ENCODE data around the gene DUS3L.
A peak's percentile ranks its signal among the peaks of the same experiment; 100 is the strongest.

The DUS3L gene

GRCh38 chr19:5827342-5827890, 36.5 kb upstream of the DUS3L start:
- Mint-ChIP-seq H3K9me3 (no peaks in the 10 kb centered on the region), H3K27me3 (ENCODE audit: low read depth) (peaks cover 3% of the 10 kb centered on the region), H3K27ac (peak overlapping the region; percentile 85), H3K4me3 (peak overlapping the region; percentile 79), H3K36me3 (ENCODE audit: low read depth) (no peaks in the 10 kb centered on the region), H3K4me1 (ENCODE audit: low read depth) (peaks cover 6% of the 10 kb centered on the region)

DNA sequence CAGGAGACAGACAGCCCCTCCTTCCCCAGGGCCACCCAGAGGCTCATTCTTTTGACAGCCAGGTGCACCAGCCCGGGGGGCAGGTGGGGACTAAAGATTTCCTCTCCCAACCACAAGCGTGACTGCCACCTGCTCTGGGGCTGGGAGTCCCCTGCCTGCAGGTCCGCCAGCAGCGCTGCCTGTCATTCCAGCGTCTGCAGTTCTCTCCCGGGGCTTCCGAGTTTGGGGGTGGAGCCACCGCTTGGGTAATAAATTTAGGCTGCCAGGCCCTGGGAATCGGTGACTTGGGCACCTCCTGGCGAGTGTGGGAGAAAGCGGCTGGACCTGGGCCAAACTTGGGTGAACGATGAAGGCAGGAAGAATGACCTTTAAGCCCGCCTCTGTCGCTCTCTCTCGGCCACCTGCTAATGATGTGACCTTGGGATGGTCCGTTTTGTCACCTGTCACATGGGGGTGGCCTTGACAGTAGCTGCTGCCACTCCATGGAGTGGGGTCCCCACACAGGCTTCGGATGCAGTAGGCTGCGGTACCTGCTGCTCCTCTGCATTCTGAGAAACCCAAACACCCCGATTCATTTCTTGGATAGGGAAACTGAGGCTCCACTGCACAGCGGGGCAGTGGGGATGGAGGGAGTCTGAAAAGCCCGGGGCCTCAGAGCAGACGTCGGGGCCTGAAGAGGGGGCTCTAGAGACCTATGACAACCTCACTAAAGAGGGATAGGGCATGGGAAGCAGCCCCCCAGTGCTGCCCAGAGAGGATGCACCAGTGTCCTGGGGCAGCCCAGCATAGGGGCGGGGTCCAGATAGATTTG, 35.8 kb upstream of the DUS3L start:
- Mint-ChIP-seq H3K4me1 (ENCODE audit: low read depth) (peaks cover 6% of the 10 kb centered on the region), H3K36me3 (ENCODE audit: low read depth) (no peaks in the 10 kb centered on the region), H3K9me3 (no peaks in the 10 kb centered on the region)

GRCh38 chr19:5825178-5825577, 34.2 kb upstream of the DUS3L start:
- Mint-ChIP-seq H3K4me3 (no peak overlapping the region), H3K9me3 (no peaks in the 10 kb centered on the region), H3K4me1 (ENCODE audit: low read depth) (peaks cover 6% of the 10 kb centered on the region), H3K36me3 (ENCODE audit: low read depth) (no peaks in the 10 kb centered on the region), H3K27me3 (ENCODE audit: low read depth) (peaks cover 3% of the 10 kb centered on the region), H3K27ac (no peak overlapping the region)

More for the DNA sequence above, 35.8 kb upstream of the DUS3L start:
- peak overlapping the region; percentile 79 for H3K4me3 Mint-ChIP-seq
- peak overlapping the region; percentile 85 for H3K27ac Mint-ChIP-seq
- H3K27me3 Mint-ChIP-seq (ENCODE audit: low read depth), result peaks cover 3% of the 10 kb centered on the region

- no peak overlapping the region for H3K4me3 Mint-ChIP-seq
- H3K27ac Mint-ChIP-seq, result no peak overlapping the region
- no peaks in the 10 kb centered on the region for H3K9me3 Mint-ChIP-seq
- H3K27me3 Mint-ChIP-seq (ENCODE audit: low read depth), result peaks cover 3% of the 10 kb centered on the region
- no peaks in the 10 kb centered on the region for H3K36me3 Mint-ChIP-seq (ENCODE audit: low read depth)
- H3K4me1 Mint-ChIP-seq (ENCODE audit: low read depth), result peaks cover 6% of the 10 kb centered on the region
Observed at GRCh38 chr19:5824751-5825150, 33.8 kb upstream of the DUS3L start.

DNA sequence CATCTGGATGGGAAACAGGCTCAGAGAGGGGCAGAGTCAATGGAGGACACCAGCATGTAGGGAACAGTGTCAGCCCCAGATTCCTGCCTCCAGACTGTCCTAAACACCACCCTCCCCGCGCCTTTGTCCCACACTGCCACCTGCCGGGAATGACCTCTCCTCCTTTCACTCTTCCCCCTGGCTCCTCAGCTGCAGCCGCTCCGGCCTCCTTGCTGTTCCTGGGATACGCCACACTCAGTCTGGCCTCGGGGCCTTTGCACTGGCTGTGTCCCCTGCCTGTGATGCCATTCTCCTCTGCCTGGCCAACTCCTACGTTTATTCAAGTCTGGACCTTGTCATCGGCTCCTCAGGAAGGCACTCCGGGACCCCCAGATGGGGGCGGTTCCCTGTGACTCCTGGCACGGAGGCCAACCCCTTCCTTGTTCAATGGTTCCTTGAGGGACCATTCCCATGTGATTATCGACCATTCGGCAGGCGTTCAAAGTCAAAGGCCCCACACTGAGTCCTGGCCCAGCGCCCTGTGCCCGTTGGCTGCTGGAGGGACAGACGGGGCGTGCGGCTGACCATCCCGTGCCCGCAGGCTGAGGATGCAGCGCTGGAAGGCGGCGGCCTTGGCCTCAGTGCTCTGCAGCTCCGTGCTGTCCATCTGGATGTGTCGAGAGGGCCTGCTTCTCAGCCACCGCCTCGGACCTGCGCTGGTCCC, 32.8 kb upstream of the DUS3L start:
- H3K4me3 Mint-ChIP-seq, result no peak overlapping the region
- peaks cover 3% of the 10 kb centered on the region for H3K27me3 Mint-ChIP-seq (ENCODE audit: low read depth)
- H3K36me3 Mint-ChIP-seq (ENCODE audit: low read depth), result no peaks in the 10 kb centered on the region
- H3K4me1 Mint-ChIP-seq (ENCODE audit: low read depth), result peaks cover 6% of the 10 kb centered on the region
- H3K9me3 Mint-ChIP-seq, result no peaks in the 10 kb centered on the region
- H3K27ac Mint-ChIP-seq, result no peak overlapping the region

GRCh38 chr19:5822181-5822844, 31.4 kb upstream of the DUS3L start:
- no peaks in the 10 kb centered on the region for H3K9me3 Mint-ChIP-seq
- peaks cover 3% of the 10 kb centered on the region for H3K4me1 Mint-ChIP-seq (ENCODE audit: low read depth)
- no peak overlapping the region for H3K27ac Mint-ChIP-seq
- H3K27me3 Mint-ChIP-seq (ENCODE audit: low read depth), result peaks cover 3% of the 10 kb centered on the region
- no peak overlapping the region for H3K4me3 Mint-ChIP-seq
- H3K36me3 Mint-ChIP-seq (ENCODE audit: low read depth), result no peaks in the 10 kb centered on the region

GRCh38 chr19:5821521-5822180, 30.7 kb upstream of the DUS3L start:
- H3K9me3 Mint-ChIP-seq, result no peaks in the 10 kb centered on the region
- no peak overlapping the region for H3K27ac Mint-ChIP-seq
- no peak overlapping the region for H3K4me3 Mint-ChIP-seq
- no peaks in the 10 kb centered on the region for H3K4me1 Mint-ChIP-seq (ENCODE audit: low read depth)
- no peaks in the 10 kb centered on the region for H3K36me3 Mint-ChIP-seq (ENCODE audit: low read depth)
- no peaks in the 10 kb centered on the region for H3K27me3 Mint-ChIP-seq (ENCODE audit: low read depth)

DNA sequence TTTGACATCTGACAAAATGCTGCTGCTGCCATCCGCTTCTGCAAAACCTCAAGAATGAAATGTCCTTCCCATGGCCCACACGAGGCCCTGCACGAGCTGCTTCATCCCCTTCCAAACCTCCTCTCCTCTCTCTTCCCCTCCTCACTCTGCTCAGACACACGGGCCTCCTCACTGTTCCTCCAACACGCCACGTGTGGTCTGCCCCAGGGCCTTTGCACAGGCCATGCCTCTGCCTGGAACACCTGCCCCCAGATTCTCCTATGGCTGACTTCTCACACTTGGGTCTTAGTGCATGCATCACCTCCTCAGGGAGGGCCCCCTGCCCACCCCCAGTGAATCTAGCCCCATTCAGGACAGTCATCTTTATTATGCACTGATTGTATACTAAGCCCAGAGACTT, 29.8 kb upstream of the DUS3L start:
- H3K4me3 Mint-ChIP-seq, result no peak overlapping the region
- H3K27me3 Mint-ChIP-seq (ENCODE audit: low read depth), result no peaks in the 10 kb centered on the region
- H3K4me1 Mint-ChIP-seq (ENCODE audit: low read depth), result no peaks in the 10 kb centered on the region
- no peaks in the 10 kb centered on the region for H3K9me3 Mint-ChIP-seq
- no peak overlapping the region for H3K27ac Mint-ChIP-seq
- no peaks in the 10 kb centered on the region for H3K36me3 Mint-ChIP-seq (ENCODE audit: low read depth)

DNA sequence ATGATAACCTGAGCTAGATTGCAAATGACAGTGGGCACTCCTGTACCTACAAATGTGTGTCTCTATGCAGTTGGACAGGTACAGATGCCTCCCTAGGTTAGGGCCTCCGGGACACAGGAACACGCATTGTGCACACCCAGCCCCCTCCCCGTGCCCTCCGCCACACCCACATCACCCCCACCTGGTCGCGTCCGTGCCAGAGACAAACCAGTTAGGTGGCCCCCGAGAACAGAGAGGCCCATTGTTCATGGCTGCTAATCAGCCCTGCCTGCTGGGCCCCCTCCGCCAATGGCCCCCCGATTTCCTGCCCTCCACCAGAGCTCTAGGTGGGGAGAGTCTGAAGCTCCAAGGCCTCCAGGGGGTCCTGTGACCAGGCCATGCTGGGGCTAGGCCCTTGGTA, 27.6 kb upstream of the DUS3L start:
- H3K4me3 Mint-ChIP-seq, result no peak overlapping the region
- H3K27me3 Mint-ChIP-seq (ENCODE audit: low read depth), result no peaks in the 10 kb centered on the region
- H3K9me3 Mint-ChIP-seq, result no peaks in the 10 kb centered on the region

DNA sequence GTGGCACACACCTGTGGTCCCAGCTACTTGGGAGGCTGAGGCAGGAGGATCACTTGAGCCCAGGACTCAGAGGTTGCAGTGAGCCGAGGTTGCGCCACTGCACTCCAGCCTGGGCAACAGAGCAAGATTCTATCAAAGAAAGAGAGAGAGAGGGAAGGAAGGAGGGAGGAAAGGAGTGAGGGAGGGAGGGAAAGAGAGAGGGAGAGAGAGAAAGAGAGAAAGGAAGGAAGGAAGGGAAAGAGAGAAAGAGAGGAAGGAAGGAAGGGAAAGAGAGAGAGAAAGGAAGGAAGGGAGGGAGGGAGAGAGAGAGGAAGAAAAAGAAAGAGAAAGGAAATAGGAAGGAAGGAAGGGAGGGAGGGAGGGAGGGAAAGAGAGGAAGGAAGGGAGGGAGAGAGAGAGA, 26.3 kb upstream of the DUS3L start:
- Mint-ChIP-seq H3K36me3 (ENCODE audit: low read depth) (no peaks in the 10 kb centered on the region), H3K27me3 (ENCODE audit: low read depth) (no peaks in the 10 kb centered on the region), H3K4me1 (ENCODE audit: low read depth) (no peaks in the 10 kb centered on the region), H3K27ac (no peak overlapping the region), H3K9me3 (no peaks in the 10 kb centered on the region), H3K4me3 (no peak overlapping the region)

More for the DNA sequence above, 27.6 kb upstream of the DUS3L start:
- Mint-ChIP-seq H3K36me3 (ENCODE audit: low read depth) (no peaks in the 10 kb centered on the region), H3K27ac (no peak overlapping the region), H3K4me1 (ENCODE audit: low read depth) (no peaks in the 10 kb centered on the region)

DNA sequence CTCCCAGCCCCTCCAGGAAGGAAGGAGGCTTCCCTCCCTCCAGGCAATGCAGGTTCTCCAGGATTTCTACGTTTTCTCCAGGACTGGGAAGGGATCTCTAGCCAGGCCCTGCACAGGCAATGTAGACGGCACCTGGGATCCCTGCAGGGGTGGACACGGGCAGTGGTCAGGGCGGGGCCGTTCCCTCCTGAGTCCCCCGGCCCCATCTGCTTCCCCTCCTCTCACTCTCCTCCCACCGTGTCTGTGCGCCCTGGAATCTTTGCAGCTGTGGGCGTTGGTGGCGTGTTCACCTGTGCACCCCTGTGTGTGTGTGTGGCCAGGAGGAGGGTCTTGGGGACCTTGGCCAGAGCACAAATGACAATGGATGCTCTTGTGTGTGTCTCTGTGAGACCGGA, 23.9 kb upstream of the DUS3L start:
- Mint-ChIP-seq H3K27ac (no peak overlapping the region), H3K27me3 (ENCODE audit: low read depth) (no peaks in the 10 kb centered on the region), H3K4me1 (ENCODE audit: low read depth) (no peaks in the 10 kb centered on the region), H3K36me3 (ENCODE audit: low read depth) (no peaks in the 10 kb centered on the region), H3K4me3 (no peak overlapping the region), H3K9me3 (no peaks in the 10 kb centered on the region)

- H3K4me1 Mint-ChIP-seq (ENCODE audit: low read depth), result no peaks in the 10 kb centered on the region
Observed at GRCh38 chr19:5814123-5814851, 23.3 kb upstream of the DUS3L start.

GRCh38 chr19:5811117-5811516, 20.2 kb upstream of the DUS3L start:
- Mint-ChIP-seq H3K4me1 (ENCODE audit: low read depth) (no peaks in the 10 kb centered on the region), H3K4me3 (no peak overlapping the region), H3K27ac (no peak overlapping the region), H3K27me3 (ENCODE audit: low read depth) (peaks cover 16% of the 10 kb centered on the region), H3K36me3 (ENCODE audit: low read depth) (no peaks in the 10 kb centered on the region), H3K9me3 (no peaks in the 10 kb centered on the region)

More at GRCh38 chr19:5814123-5814851, 23.3 kb upstream of the DUS3L start:
- Mint-ChIP-seq H3K27me3 (ENCODE audit: low read depth) (no peaks in the 10 kb centered on the region), H3K4me3 (no peak overlapping the region), H3K36me3 (ENCODE audit: low read depth) (no peaks in the 10 kb centered on the region), H3K9me3 (no peaks in the 10 kb centered on the region), H3K27ac (no peak overlapping the region)

GRCh38 chr19:5809469-5809868, 18.5 kb upstream of the DUS3L start:
- H3K36me3 Mint-ChIP-seq (ENCODE audit: low read depth), result no peaks in the 10 kb centered on the region
- H3K4me3 Mint-ChIP-seq, result no peak overlapping the region
- H3K9me3 Mint-ChIP-seq, result no peaks in the 10 kb centered on the region
- H3K27me3 Mint-ChIP-seq (ENCODE audit: low read depth), result peaks cover 21% of the 10 kb centered on the region
- H3K4me1 Mint-ChIP-seq (ENCODE audit: low read depth), result peaks cover under 1% of the 10 kb centered on the region
- no peak overlapping the region for H3K27ac Mint-ChIP-seq
